HEK293 (cell line): ENCODE data around the gene TEX19.
"Not testable (repeated sequence)": the region's sequence is repeated elsewhere in the genome, so short reads cannot be mapped to it uniquely, and the experiment has no call there.

Experiments
- CTCF ChIA-PET: fragments of 350-600 bp; formaldehyde crosslinking; extraction: SDS; loops from one replicate; lab custom pipeline; 2021; ENCODE audit warnings: antibody characterized with exemption; lab: Yijun Ruan, JAX
- POLR2A ChIA-PET: fragments of 300-600 bp; formaldehyde crosslinking; extraction: SDS; loops from one replicate; lab custom pipeline; 2020; ENCODE audit warnings: antibody characterized with exemption, inconsistent platforms; lab: Yijun Ruan, JAX
- H3K27ac ChIP-seq: fragments of 200-500 bp; sonication (Bioruptor generic); 2 replicates; pipeline ENCODE4 v1.5.1; 2014; ENCODE audit warnings: low read depth, low read length, control low read depth, inconsistent platforms; ENCODE audit errors: extremely low read depth
- H3K36me3 ChIP-seq, 2 experiments: fragments of 200-500 bp in 1 of 2; sonication (Bioruptor generic) in 1 of 2; 1 replicate in 1 of 2; 2 replicates in 1 of 2; pipeline ENCODE4 v1.5.1; 2014 to 2017; ENCODE audit warnings: inconsistent platforms in 2 of 2, low read length in 2 of 2; ENCODE audit not compliant: control insufficient read depth in 2 of 2, insufficient read depth in 1 of 2
- H3K4me1 ChIP-seq: fragments of 200-500 bp; sonication (Bioruptor generic); 2 replicates; pipeline ENCODE4 v1.5.1; 2014; ENCODE audit warnings: mild to moderate bottlenecking, low read length, inconsistent platforms; ENCODE audit not compliant: control insufficient read depth, insufficient read depth
- H3K4me3 ChIP-seq: 2 replicates; pipeline ENCODE4 v1.5.1; 2011; ENCODE audit warnings: low read depth, mild to moderate bottlenecking, control low read depth, low read length, moderate library complexity
- H3K9me3 ChIP-seq: fragments of 200-500 bp; sonication (Bioruptor generic); 2 replicates; pipeline ENCODE4 v1.5.1; 2014; ENCODE audit warnings: low read depth, low read length, inconsistent platforms; ENCODE audit not compliant: control insufficient read depth, insufficient read depth
- GLI2 ChIP-seq: fragments of 450-650 bp; formaldehyde crosslinking; IDR thresholded peaks from 2 replicates; pipeline ENCODE4; 2017; ENCODE audit warnings: missing biosample characterization, missing genetic modification characterization, low read depth, borderline replicate concordance
- KLF7 ChIP-seq: fragments of 450-650 bp; formaldehyde crosslinking; IDR thresholded peaks from 2 replicates; pipeline ENCODE4 v1.5.1; 2016; ENCODE audit warnings: missing biosample characterization, missing genetic modification characterization, borderline replicate concordance
- KLF8 ChIP-seq: fragments of 450-650 bp; formaldehyde crosslinking; IDR thresholded peaks from 2 replicates; pipeline ENCODE4 v1.5.1; 2016; ENCODE audit warnings: missing biosample characterization, missing genetic modification characterization
- SCRT1 ChIP-seq: fragments of 450-650 bp; formaldehyde crosslinking; IDR thresholded peaks from 2 replicates; pipeline ENCODE4 v1.5.1; 2016; ENCODE audit warnings: missing biosample characterization, missing genetic modification characterization, borderline replicate concordance
- SCRT2 ChIP-seq: fragments of 450-650 bp; formaldehyde crosslinking; IDR thresholded peaks from 2 replicates; pipeline ENCODE4 v1.5.1; 2016; ENCODE audit warnings: missing biosample characterization, missing genetic modification characterization
- WT1 ChIP-seq: fragments of 450-650 bp; formaldehyde crosslinking; IDR thresholded peaks from 2 replicates; pipeline ENCODE4 v1.5.1; 2016; ENCODE audit warnings: missing biosample characterization, missing genetic modification characterization
- ZFHX2 ChIP-seq: fragments of 450-650 bp; formaldehyde crosslinking; conservative IDR thresholded peaks from 2 replicates; pipeline ENCODE4 v1.5.1; 2016; ENCODE audit warnings: missing biosample characterization, missing genetic modification characterization
- ZNF16 ChIP-seq: fragments of 450-650 bp; formaldehyde crosslinking; IDR thresholded peaks from 2 replicates; pipeline ENCODE4 v1.5.1; 2016; ENCODE audit warnings: low read depth, missing biosample characterization, missing genetic modification characterization
- ZNF248 ChIP-seq: fragments of 450-650 bp; formaldehyde crosslinking; IDR thresholded peaks from 2 replicates; pipeline ENCODE4 v1.5.1; 2017; ENCODE audit warnings: missing biosample characterization, missing genetic modification characterization
- ZNF48 ChIP-seq: fragments of 450-650 bp; formaldehyde crosslinking; IDR thresholded peaks from 2 replicates; pipeline ENCODE4 v1.5.1; 2016; ENCODE audit warnings: missing biosample characterization, missing genetic modification characterization
- ZNF558 ChIP-seq: fragments of 450-650 bp; formaldehyde crosslinking; IDR thresholded peaks from 2 replicates; pipeline ENCODE4 v1.5.1; 2016; ENCODE audit warnings: missing biosample characterization, missing genetic modification characterization
- ZNF621 ChIP-seq: fragments of 450-650 bp; formaldehyde crosslinking; IDR thresholded peaks from 2 replicates; pipeline ENCODE4 v1.5.1; 2017; ENCODE audit warnings: missing biosample characterization, missing genetic modification characterization
- ZNF654 ChIP-seq: fragments of 450-650 bp; formaldehyde crosslinking; IDR thresholded peaks from 2 replicates; pipeline ENCODE4 v1.5.1; 2016; ENCODE audit warnings: low read depth, missing biosample characterization, missing genetic modification characterization
- ZNF670 ChIP-seq: fragments of 450-650 bp; formaldehyde crosslinking; IDR thresholded peaks from 2 replicates; pipeline ENCODE4 v1.5.1; 2016; ENCODE audit warnings: missing biosample characterization, missing genetic modification characterization, low read depth
- ZNF747 ChIP-seq: fragments of 450-650 bp; formaldehyde crosslinking; IDR thresholded peaks from 2 replicates; pipeline ENCODE4 v1.5.1; 2016; ENCODE audit warnings: missing biosample characterization, missing genetic modification characterization
- ZXDB ChIP-seq: fragments of 450-650 bp; formaldehyde crosslinking; IDR thresholded peaks from 2 replicates; pipeline ENCODE4 v1.5.1; 2016; ENCODE audit warnings: missing biosample characterization, missing genetic modification characterization

TEX19 gene

GRCh38 chr17:82370471-82371332 lies 11.7 kb downstream of the TEX19 start:
- peaks cover 4% of the 10 kb centered on the region for H3K4me1 ChIP-seq
- ChIA-PET CTCF (interaction anchor here (0.6 to 1.5 kb wide), 3 partner anchors 19 to 340 kb away, joined by 3 to 5 read pairs (median 3); partner anchors contain the start of gene OGFOD3), POLR2A (interaction anchor here (0.5 to 1.0 kb wide), 3 partner anchors 12 to 21 kb away, joined by 3 to 4 read pairs (median 3); no protein-coding TSS in a partner anchor)
- no peaks in the 10 kb centered on the region for H3K36me3 ChIP-seq
- no peak overlapping the region for H3K4me3 ChIP-seq
- TF ChIP-seq ZFHX2 (tag by site-specific recombination) = peak; percentile 26; the same call in 1 of the 2 replicates
- TF ChIP-seq ZNF747 = no peak
- no peaks in the 10 kb centered on the region for H3K9me3 ChIP-seq
- H3K27ac ChIP-seq = no peak overlapping the region

- ChIA-PET POLR2A (no interaction called here), CTCF (interaction anchor here (0.6 to 1.5 kb wide), 2 partner anchors 20 to 341 kb away, joined by 3 to 5 read pairs; no protein-coding TSS in a partner anchor)
- H3K9me3 ChIP-seq = no peaks in the 10 kb centered on the region
- H3K36me3 ChIP-seq = no peaks in the 10 kb centered on the region
- TF ChIP-seq ZNF654 (no peak), KLF8 (tag by site-specific recombination) (peak; percentile 27; the same call in 1 of the 2 replicates)
- peaks cover 4% of the 10 kb centered on the region for H3K4me1 ChIP-seq
- no peak within 1 kb of the TSS for H3K4me3 ChIP-seq
- H3K27ac ChIP-seq = no peak within 1 kb of the TSS
These were observed 12.5 kb downstream of the TEX19 start, which contains the start of gene UTS2R for GRCh38 chr17:82371333-82372248. Gene UTS2R, plus strand, starts transcription at chr17:82371765. Its CDS starts 2,560 bp downstream, at chr17:82374325.

- POLR2A ChIA-PET = no interaction called here
- H3K9me3 ChIP-seq = no peaks in the 10 kb centered on the region
- CTCF ChIA-PET = no interaction called here
These were observed 13.4 kb downstream of the TEX19 start for GRCh38 chr17:82372249-82373071.

GRCh38 chr17:82373072-82373452 lies 14.0 kb downstream of the TEX19 start:
- H3K27ac ChIP-seq, H3K9me3 ChIP-seq, H3K4me3 ChIP-seq, H3K4me1 ChIP-seq, H3K36me3 ChIP-seq, POLR2A ChIA-PET, CTCF ChIA-PET: not testable (repeated sequence)

More at GRCh38 chr17:82372249-82373071, 13.4 kb downstream of the TEX19 start:
- TF ChIP-seq SCRT1 (tag by site-specific recombination) = peak; percentile 66; the same call in 1 of the 2 replicates
- no peak for TF ChIP-seq ZNF621
- no peak for TF ChIP-seq ZNF558 (tag by site-specific recombination)
- no peak for TF ChIP-seq WT1
- no peak for TF ChIP-seq KLF7 (tag by site-specific recombination)
- TF ChIP-seq SCRT2 (tag by site-specific recombination) = peak; percentile 90
- TF ChIP-seq ZNF16 (tag by site-specific recombination) = no peak
- no peak for TF ChIP-seq ZNF48 (tag by site-specific recombination)
- no peak for TF ChIP-seq GLI2
- TF ChIP-seq ZNF670 (tag by site-specific recombination) = no peak
- no peak for TF ChIP-seq ZXDB (tag by site-specific recombination)
- no peak for TF ChIP-seq ZNF248 (tag by site-specific recombination)
- no peak overlapping the region for H3K27ac ChIP-seq
- no peaks in the 10 kb centered on the region; the same call in 1 of the 2 replicates for H3K4me1 ChIP-seq
- no peaks in the 10 kb centered on the region for H3K36me3 ChIP-seq
- H3K4me3 ChIP-seq = no peak overlapping the region
